Measurements from ENCODE around the gene NECAB3.

Gene NECAB3

GRCh38 chr20:33676652-33677645 lies 2.7 kb upstream of the NECAB3 start:
- DNase-seq (ENCODE audit: low read depth): no peak

- DNase-seq (ENCODE audit: low read depth): no peak
Observed at GRCh38 chr20:33676121-33676520, 1.9 kb upstream of the NECAB3 start.

GRCh38 chr20:33675136-33675959 lies 1.1 kb upstream of the NECAB3 start:
- DNase-seq (ENCODE audit: low read depth): no peak

GRCh38 chr20:33673410-33674293 lies 576 bp downstream of the NECAB3 start:
- DNase-seq (ENCODE audit: low read depth): no peak

GRCh38 chr20:33673114-33673409 lies 1.2 kb downstream of the NECAB3 start:
- DNase-seq (ENCODE audit: low read depth): no peak

- DNase-seq (ENCODE audit: low read depth): no peak
Observed at GRCh38 chr20:33672426-33673113, 1.7 kb downstream of the NECAB3 start.

GRCh38 chr20:33671573-33672288 lies 2.5 kb downstream of the NECAB3 start:
- DNase-seq (ENCODE audit: low read depth): no peak

GRCh38 chr20:33670715-33671499 lies 3.3 kb downstream of the NECAB3 start:
- DNase-seq (ENCODE audit: low read depth): no peak

GRCh38 chr20:33669873-33670640 lies 4.2 kb downstream of the NECAB3 start:
- no peak for DNase-seq (ENCODE audit: low read depth)

- no peak for DNase-seq (ENCODE audit: low read depth)
Observed at GRCh38 chr20:33669224-33669623, 5.0 kb downstream of the NECAB3 start.

- no peak for DNase-seq (ENCODE audit: low read depth)
Observed at GRCh38 chr20:33668466-33669155, 5.6 kb downstream of the NECAB3 start.

GRCh38 chr20:33667676-33668465 lies 6.4 kb downstream of the NECAB3 start:
- DNase-seq (ENCODE audit: low read depth): peak; percentile 77

- DNase-seq (ENCODE audit: low read depth): no peak
Observed at GRCh38 chr20:33667245-33667675, 7.0 kb downstream of the NECAB3 start.

- DNase-seq (ENCODE audit: low read depth): peak; percentile 98
Observed at GRCh38 chr20:33666293-33667244, 7.7 kb downstream of the NECAB3 start, which contains the start of gene ACTL10. Gene ACTL10 (plus strand): TSS chr20:33666943. CDS start chr20:33667498, 555 bp downstream.

GRCh38 chr20:33664762-33665144 lies 9.5 kb downstream of the NECAB3 start:
- DNase-seq (ENCODE audit: low read depth): peak; percentile 20

GRCh38 chr20:33664085-33664761 lies 10.0 kb downstream of the NECAB3 start:
- DNase-seq (ENCODE audit: low read depth): no peak
